DMS153 treated with DMSO at 0.1 percent for 48 hours (cell line): Measurements from ENCODE around the gene EIPR1.

ENCODE experiments used
- DNase-seq: peaks from one replicate; lab custom pipeline; 2025; ENCODE audit not compliant: unreplicated experiment; lab: John Stamatoyannopoulos, UW

The EIPR1 gene

DNA sequence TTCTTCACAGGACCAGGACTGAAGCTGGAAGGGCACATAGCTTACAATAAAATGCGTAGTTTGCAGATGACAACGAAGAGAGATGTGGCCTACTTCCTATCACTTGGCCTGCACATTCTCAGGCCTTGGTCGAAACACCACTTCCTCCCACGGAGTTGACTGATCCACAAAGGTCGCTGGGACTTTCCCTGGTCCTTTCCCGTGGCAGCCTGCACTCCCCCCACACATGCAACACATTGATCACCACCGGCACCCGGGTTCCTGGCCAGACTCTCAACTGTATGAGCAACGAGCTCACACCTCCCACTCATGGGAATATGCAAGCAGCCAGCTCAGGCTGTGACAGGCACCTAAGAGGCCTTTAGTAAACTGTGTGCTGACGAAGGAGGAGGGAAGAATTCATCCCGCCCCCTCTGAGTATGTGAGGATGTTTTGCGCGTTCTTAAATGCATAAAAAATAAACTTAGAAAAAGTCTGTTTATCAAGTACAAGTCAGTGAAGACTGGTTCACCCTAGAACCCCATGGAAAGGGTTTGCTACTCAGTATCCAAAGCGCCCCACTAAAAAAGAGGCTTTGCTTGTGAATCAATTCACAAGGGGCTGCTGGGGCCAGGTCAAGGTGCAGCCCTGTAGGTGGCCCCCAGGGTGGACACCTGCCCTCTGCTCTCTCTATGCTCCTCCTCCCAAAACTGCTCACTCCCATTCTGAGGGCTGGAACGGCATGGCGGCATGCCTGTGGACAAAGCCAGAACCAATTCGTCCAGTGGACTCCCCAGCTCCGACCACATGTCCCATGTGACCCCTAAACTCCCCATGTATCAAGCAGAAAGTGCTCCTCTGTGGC, 154.3 kb downstream of the EIPR1 start:
- no peak for DNase-seq

DNA sequence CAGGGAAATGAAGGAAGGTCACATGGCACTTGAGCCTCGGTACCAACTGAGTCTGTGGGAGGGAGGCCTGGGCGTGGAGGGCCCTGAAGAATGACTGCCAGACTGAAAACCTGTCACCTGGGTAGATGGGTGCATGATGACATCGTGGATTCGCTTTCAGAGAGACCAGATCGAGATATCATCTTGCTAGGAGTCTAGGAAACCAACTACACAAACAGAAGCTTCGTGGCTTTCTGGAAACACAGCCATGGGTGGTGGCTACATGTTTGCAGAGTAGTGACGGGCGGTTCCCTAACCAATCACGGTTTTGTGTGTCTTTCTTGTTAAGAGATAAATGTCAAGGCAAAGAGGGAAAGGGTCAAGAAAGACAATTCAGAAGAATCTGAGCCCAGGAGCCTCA, 155.0 kb downstream of the EIPR1 start:
- peak; percentile 2 for DNase-seq

DNA sequence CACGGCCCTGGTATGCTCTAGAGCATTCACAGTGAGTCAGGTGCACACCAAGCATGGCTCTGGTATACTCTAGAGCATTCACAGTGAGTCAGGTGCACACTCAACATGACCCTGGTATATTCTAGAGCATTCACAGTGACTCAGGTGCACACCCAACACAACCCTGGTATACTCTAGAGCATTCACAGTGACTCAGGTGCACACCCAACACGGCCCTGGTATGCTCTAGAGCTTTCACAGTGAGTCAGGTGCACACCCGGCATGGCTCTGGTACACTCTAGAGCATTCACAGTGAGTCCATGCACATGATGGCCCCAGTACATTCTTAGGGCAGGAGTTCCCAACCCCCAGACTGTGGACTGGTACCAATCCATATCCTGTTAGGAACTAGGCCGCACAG, 158.1 kb downstream of the EIPR1 start:
- no peak for DNase-seq

DNA sequence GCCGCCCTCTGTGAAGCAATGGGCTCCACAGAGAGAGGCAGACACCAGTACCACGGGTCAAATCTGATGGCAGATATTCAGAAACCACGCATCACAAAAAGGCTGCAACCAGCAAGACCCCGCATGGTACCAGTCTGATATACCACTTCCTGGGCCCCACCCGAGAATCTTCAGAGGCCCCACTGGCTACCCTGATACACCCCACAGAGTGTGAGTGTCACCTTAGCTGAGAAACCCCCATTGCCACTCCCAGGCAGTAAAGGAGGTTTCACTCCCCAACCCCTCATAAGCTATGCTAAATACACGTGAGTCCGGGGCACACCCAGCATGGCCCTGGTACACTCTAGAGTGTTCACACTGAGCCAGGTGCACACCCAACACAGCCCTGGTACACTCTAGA, 160.0 kb downstream of the EIPR1 start:
- DNase-seq: no peak

DNA sequence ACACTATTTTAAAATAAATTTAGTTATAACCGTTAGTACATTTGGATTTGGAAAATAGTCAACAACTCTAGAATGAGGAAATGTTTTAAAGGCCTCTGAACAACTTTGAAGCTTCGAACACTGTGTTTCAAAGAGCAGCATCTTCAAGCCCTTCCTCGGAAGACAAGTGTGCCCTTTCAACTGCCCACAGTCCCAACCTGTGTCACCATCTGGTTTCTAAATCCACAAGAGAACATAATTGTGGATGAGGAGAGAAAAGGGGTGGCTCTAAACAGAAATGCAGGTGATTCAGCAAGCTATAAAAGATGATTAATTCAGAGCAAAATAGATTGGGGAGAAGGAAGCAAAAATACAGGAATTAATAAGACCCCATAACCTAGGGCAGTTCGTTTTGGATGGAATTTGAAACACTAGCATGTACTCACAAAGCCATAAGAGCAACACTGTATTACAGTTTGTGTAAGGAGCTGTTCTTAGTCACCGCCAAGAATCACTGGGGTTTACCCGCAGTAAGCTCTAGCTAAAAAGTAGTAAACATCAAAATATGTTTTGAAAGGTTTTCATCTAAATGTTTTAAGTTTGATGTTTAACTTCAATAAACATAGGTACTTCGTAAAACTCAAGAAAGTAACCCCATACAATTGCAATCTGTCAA, 160.7 kb downstream of the EIPR1 start:
- DNase-seq: no peak

DNA sequence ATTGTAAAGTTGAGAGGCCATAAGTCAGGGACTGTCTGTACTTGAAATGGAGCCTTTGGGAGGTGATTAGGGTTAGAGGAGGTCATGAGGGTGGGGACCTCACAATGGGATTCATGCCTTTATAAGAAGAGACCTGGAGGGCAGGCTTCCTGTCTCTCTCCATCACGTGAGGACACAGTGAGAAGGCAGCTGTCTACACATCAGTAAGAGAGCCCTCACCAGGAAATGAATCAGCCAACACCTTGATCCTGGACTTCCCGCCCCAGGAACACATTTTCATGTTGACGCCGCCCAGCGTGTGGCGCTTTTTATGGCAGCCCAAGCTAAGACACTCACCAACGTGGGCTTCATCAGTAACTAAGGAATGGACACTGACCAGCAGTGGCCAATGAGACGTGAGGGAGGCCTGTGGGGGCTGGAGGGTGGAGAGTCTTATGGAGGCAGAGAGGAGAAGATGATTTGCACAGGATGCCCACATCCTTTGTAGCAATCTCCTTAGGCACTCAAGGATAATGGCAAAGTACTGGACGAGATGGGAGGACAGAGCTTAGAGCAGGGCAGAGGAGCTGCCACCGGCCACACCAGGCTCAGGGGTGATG, 162.7 kb downstream of the EIPR1 start:
- no peak for DNase-seq

DNA sequence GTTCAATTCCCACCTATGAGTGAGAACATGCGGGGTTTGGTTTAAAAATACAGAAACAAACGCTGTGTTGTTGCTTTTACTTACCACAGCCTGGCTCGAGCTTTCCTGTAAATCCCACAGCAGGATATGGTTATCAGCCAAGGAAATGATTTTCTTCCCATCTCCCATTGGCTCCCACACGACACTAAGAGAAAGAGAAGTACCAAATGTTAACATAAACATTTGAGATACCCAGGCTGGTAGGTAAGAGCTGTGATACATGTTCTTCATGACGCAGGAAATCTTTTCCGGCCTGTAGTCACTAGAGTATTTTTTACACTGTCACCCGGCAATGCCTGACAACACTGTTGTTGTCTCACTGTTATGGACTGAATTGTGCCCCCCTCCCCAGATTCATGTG, 163.6 kb downstream of the EIPR1 start:
- DNase-seq: no peak

DNA sequence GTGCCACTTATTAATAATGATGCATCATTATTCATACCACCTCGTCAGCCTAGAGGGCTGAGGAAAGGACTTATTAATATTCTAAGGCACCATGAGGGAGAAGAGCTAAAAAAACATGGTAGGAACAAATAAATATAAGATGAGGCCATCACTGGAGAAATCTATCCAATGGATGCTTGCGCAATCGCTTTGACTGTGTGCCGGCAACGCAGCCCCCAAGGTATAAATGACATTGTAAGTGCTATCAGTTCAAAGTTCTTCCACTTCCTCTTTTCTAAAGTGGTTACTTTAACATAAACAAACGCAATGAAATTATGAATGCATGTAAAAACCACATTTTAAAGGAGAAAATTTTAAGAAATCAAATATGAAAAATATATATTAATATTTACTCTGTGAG, 164.6 kb downstream of the EIPR1 start:
- DNase-seq: no peak

DNA sequence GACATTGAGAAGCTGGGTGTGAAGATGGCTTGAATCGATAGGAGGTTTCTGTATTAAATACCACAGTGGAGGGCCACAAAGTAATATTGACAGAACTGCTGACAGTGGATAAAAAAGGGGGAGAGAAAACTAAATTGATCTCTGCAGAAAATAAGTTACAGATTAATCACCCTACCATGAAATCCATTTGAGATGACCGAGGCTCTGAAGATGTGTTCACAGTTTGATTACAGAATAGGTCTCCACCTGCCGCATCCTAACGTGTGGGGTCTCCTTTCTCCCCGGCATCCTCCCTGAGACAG, 165.6 kb downstream of the EIPR1 start:
- no peak for DNase-seq

DNA sequence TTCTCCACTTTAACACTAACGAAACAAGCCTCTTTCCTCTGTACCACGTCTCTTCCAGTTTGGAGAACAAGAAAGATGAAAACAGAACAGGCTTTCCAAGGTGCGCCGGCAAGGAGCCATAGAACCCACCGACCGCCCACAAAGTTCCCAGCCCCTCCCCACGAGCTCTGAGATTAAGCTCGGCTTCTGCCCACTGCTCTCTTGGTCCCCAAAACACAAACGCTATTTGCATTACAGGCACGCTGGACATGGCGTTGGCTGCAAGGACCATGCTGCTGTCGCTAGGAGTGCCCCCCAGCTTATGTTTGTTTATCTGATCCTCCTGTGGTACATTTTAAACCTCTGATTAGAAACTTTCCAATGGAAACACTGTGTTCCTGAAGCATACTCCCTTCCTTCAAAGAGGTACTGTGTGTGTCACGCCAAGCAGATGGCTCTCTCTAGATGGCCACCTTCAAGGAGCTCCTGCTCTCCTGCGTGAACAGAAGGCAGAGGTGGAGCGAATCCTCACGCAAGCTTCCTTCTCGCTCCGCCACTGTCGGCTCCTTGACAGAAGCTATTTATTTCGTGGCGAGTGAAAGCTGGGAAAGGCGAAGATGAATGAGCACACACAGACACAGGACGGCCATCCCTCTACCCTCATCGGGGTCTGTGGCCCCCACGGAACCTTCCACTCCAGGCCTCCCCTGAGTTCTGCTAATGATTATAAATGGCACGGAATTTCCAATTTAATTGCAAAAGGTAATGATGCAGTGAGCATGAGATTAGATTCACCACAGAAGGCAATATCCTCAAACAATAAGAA, 166.2 kb downstream of the EIPR1 start:
- no peak for DNase-seq

DNA sequence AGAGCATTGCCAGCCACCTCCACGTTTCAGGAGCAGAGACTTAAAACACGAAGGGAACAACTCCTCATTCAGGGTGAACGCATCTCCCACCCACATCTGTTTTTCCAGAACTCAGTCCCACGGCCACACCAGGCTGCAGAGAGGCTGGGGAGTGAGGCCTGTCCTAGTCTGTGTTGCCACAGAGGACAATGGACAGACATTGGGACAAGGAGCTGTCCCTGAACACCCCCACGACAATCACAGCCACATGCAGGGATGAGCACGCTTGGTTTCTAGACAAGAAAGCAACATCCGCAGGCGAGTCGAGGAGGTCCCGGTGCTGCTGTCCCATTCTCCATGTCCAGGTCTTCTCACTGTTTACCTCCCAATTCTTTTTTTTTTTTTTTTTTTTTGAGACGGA, 167.4 kb downstream of the EIPR1 start:
- DNase-seq: no peak

DNA sequence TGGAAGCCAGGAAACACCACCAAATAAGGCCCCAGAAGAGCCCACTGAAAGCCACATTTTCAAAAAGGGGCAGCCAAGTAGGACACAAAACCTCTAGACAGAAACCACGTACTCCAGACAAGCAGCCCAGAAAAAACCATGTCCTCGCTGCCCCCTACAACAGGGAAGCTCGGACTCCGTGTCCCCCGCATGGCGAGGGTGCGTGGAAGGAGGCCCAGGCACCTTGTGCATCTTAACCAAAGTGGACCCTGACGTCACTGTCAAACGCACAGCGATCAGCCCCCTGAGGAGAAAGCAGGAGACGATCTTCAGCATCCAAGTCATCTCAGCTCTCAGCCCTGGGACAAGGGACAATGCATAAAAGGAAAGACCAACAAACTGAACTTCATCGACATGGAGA, 168.4 kb downstream of the EIPR1 start:
- DNase-seq: no peak

DNA sequence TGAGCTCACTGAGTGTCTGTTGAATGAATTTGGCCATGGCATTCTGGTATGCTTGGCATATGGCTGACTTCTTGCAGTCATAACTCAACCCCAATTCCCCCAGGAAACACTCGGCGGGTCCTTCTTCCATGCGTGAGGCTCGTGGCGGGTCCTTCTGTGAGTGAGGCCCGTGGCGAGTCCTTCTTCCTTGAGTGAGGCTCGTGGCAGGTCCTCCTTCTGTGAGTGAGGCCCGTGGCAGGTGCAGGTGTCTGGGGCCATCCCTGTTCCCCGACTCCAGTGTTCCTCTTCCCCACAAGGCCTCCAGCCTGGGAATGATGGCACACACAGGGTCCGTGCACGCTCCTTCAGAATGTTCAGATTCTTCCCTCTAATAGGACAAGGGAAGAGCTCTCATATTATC, 169.0 kb downstream of the EIPR1 start:
- no peak for DNase-seq

DNA sequence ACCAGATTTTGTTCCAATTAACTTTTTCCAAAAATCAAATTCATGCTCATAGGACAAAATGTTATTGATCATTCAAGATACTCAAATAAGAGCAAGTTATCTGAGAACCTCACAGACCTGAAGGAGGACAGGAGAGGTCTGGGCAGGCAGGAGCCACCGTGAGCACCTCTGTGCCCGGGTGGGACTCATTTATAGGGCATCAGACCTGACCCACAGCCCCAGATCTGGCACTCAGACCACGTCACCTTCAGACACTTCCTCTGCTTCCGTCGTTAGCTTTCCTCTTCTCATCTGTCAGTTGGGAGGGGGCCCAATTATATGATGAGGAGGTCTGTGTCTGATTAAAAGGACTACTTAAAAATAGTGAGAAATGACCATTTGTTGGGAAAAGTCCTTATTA, 169.4 kb downstream of the EIPR1 start:
- DNase-seq: no peak

DNA sequence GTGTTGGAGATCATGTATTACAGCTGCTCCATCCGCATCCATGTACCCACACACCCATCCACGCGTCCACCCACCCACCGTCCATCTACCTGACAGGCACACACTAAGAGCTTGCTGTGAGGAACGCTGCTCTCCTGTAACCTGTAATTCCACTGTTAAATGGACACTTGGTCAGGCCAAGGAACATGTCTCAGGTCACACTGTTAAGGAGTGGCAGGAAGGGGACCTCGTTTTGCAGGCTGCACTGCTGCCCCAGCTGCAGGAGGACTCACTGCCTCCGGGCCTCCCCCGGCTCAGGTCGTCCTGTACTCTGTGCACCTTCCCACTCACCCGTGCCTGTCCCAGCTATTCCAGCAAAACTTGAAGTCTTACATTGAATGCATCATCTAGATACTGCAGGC, 170.5 kb downstream of the EIPR1 start:
- no peak for DNase-seq

DNA sequence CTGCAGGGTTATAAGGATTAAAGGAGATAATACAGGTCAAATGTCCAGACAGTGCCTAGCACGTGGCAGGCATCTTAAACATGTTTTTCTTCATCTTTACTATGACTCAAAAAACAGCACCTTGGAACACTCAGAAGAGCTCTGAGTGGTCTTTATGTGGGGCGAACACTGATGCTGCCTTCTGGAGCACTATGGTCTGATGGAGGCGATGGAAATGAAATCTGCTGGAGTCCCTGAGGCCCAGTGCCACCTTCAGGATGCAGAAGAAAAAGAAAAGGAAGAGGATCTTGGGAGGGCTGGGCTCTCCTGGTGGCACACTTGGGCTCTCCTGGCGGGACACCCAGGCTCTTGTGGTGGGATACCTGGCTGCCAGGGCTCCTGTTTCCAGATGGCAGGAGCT, 171.8 kb downstream of the EIPR1 start:
- no peak for DNase-seq

DNA sequence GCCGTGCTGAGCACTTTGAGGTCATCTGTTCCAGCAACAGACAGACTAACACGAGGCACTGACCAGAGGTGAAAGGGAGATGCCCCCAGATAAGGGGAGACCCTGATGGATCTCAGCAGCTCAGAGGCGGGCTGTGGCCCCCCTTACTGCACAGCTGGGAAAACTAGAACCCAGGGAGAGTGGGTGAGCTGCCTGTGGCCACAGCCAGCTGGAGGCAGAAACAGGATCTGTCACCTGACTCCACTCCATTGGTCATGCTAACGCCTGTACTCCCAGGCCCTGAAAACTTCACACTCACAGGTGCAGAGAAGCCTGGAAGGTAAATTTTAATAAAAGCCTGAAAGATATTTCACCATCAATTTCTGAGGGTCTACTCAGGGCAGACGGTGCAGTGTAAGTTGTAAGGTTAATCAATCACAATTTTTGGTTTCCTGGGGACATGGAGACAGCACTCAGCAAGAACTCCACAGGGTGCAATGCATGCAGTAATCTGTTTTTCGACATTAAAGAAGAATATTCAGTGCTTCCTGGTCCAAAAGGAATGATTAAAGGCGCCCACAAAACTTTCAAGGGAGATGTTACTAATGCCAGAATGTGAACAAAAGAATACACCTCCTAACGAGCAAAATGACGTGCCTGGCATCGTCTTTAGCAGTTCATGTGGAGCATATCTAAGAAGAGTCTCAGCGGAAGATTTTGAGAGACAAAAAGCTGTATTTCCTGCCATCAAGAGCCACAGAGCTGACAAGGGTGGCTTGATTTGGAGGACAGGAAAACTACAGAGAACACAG, 173.4 kb downstream of the EIPR1 start:
- no peak for DNase-seq

DNA sequence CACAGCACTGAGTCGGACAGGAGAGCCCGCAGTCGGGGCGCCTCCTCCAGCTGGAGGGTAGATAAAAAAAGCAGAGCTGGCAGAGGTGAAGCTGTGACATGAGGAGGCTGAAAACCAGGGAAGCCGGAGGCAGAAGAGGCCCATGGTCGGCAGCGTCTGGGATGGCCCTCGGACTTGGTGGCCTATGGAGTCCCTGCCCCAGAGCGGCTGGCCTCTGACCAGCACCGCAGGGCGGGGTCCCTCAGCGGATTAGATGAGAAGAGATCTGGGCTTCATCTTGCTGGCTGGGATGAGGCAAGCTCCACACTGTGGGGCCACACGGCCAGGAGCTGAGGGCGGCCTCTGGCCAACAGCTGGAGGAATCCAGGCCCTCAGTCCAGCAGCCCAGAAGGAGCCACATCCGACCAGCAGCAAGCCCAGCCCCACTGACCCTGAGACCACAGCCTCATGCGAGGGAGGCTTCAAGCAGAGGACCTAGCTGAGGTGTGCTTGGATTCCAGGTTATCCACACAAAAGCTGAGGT, 174.1 kb downstream of the EIPR1 start:
- DNase-seq: no peak

DNA sequence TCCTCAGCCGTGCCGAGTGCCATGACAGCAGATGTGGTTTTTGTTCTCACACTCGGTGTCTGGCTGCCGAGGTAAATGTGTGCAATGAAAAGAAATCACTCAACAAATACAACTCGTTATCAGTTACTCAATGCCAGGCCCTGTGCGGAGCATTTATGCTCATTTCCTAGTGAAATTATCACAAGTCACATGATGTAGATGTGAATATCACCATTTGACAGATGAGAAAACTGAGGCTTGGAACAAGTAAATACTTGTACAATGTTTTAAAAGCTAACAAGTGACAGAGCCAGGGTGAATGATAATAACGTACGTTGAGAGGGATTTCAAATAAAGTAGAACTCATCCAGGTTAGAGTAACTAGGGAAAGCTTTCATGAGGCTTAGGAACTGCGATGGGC, 174.7 kb downstream of the EIPR1 start:
- no peak for DNase-seq

DNA sequence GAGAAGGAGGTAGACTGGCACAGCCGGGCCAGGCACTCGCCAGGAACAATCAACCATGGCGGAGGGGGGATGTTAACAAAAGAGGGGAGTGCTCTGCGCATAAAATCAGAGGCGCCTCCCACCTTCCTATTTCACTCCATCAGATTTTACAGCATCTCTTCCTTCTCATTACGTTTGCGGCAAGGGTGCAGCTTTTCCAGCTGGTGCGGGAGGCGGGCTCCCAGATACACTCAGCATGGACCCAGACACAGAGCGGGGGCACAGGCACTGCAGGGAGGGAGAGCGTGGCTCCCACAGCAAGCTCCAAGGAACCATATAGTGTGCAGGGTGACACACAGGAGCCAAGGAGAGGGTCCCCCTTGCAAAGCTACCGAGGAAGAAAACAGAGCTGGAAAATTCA, 176.3 kb downstream of the EIPR1 start:
- DNase-seq: no peak
